Measurements from ENCODE around the gene HAL.

GRCh38 chr12:95977764-95978305, 18.3 kb downstream of the HAL start:
- TF ChIP-seq TAF1 (conservative IDR thresholded peaks at IDR 0.05) (no peak), CTCF (IDR thresholded peaks at IDR 0.05; ENCODE audit: low read depth, low read length, missing input control) (no peak), NR2F2 (IDR thresholded peaks at IDR 0.05) (no peak), YY1 (IDR thresholded peaks at IDR 0.05) (no peak), REST (IDR thresholded peaks at IDR 0.05) (no peak), EGR1 (IDR thresholded peaks at IDR 0.05; ENCODE audit: low read depth in 2 of 2) (no peak), HNF4G (IDR thresholded peaks at IDR 0.05) (no peak)
- TF ChIP-seq, protein P1, sequence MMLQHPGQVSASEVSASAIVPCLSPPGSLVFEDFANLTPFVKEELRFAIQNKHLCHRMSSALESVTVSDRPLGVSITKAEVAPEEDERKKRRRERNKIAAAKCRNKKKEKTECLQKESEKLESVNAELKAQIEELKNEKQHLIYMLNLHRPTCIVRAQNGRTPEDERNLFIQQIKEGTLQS (IDR thresholded peaks at IDR 0.05): no peak
